Activated CD4-positive, alpha-beta T cell treated with anti-CD3 and anti-CD28 coated beads, Interleukin-2, amount 50 U/mL, for 4 hours (primary cell): Measurements from ENCODE around the gene ZNF829.

ENCODE experiments used
- DNase-seq, 2 experiments: peaks; one replicate each; pipeline ENCODE4 v3.0.0-alpha.2; 2020

ZNF829 gene

DNA sequence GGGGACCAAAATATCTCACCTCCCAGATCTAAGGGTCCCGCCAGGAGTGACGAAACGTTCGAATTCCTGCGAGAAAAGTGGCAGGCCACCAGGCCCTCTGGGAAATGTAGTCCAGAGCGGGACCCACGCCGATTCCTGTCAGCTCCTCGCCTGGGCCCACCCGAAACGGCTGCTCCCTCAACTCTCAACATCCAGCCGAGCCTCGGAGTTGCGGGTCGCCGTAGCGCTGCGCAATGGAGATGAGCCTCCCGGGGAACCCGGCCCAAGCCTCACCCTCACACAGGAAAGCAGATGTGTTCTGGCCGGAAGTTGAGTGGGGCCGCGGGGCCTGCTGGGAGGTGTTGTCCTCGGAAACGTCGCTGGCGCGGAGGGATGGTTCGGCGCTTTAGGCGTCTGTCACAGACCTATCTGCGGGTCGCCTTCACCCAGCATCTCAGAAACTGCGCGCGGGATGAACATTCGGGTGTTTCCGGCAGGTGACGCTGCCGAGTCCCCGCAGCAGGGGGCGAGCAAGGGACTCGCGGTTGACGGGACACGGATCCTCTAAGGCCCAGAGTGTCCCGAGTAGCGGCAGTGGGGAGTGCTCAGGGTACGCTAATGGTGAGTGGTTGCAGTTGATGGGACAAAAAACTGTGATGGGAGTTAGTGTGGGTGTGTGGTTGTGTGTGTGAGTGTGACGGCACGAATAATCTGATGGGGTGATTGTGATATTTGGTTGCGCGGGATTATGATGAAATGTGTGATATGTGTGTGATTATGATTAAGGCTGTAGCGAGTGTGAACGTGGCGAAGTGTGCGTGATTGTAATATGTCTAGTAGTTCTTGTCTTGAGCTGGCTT lies at the start of gene ZNF829, which contains the start of gene ZNF568:
Gene ZNF829 (minus strand): TSS at position 300 of the 839 bp plus-strand sequence. CDS start 1,124 bp downstream, outside the sequence.
Gene ZNF568 (plus strand): TSS at position 341 of the 839 bp plus-strand sequence. CDS start 6,439 bp downstream, outside the sequence.
- peak; percentile 89 to 90 for DNase-seq

DNA sequence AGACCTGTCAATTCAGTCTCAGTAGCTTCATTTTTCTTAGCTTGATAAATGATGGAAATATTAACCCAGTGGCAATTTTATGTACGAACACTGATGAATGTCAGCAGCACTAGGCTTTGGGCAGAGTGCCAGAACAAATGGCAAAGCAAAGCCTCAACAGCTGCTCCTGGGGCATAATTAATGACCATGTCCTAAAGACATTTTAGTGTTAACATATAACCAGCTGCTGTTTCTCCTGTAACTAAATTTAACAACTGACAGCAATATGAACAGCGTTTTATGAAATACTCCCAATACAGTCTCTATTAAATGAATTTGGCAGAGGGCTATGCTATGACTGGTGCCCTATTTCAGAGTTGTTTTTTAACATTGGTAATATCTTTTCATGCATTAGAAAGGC lies 47.2 kb upstream of the ZNF829 start:
- DNase-seq: no peak

DNA sequence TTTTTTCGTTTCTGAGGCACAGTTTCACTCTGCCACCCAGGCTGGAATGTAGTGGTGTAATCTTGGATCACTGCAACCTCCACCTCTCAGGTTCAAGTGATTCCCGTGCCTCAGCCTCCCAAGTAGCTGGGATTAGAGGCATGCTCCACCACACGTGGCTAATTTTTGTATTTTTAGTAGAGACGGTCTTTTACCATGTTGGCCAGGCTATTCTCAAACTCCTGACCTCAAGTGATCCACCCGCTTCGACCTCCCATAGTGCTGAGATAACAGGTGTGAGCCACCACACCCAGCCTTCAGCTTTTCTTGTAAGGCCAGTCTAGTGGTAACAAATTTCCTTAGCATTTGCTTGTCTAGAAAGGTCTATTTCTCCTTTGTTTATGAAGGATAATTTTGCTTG lies 46.3 kb upstream of the ZNF829 start:
- no peak for DNase-seq

DNA sequence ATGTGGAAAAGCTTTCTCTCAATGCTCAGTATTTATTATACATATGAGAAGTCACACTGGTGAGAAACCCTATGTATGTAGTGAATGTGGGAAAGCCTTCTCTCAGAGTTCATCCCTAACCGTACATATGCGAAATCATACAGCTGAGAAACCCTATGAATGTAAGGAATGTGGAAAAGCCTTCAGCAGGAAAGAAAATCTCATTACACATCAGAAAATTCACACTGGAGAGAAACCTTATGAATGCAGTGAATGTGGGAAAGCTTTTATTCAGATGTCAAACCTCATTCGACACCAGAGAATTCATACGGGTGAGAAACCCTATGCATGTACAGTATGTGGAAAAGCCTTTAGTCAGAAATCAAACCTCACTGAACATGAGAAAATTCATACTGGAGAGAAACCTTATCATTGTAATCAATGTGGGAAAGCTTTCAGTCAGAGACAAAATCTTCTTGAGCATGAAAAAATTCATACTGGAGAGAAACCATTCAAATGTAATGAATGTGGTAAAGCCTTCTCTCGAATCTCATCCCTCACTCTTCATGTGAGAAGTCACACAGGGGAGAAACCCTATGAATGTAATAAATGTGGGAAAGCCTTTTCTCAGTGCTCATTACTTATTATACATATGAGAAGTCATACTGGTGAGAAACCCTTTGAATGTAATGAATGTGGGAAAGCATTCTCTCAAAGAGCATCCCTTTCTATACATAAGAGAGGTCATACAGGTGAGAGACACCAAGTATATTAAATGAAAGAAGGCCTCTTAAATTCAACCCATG lies 34.4 kb upstream of the ZNF829 start:
- DNase-seq: no peak

DNA sequence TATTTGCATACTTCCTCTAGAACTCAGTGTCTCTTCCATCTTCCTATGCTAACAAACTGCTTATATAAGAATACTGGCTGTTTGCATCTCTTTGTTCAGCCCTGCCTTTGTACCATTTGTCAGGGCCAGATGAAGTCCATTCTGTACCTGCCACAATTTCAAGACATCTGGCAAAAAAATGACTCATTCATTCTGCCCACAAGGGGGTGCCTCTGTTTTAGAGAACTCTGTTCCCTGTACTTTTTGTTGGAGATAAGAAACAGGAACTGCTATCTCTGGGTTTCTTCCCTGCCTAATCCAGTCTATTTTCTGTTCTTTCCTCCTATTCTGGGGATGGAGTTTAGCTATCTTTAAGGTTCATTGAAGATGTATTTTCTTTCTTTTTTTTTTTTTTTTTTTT lies 23.1 kb upstream of the ZNF829 start:
- DNase-seq: no peak

DNA sequence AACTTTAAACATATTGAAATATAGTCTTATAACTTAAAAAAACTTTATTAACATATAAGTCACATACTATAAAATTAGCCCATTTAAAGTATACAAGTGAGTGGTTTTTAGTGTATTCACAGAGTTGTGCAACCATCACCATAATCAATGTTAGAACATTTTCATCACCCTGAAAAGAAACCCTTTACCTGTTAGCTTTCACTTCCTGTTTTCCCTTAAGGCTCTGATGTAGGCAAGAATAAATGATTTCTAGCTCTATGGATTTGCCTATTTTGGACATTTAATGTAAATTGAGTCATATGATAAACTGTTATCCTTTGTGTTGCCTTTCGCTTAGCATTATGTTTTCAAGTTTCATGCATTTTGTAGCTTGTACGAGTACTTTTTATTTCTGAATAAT lies 15.6 kb upstream of the ZNF829 start:
- no peak for DNase-seq

DNA sequence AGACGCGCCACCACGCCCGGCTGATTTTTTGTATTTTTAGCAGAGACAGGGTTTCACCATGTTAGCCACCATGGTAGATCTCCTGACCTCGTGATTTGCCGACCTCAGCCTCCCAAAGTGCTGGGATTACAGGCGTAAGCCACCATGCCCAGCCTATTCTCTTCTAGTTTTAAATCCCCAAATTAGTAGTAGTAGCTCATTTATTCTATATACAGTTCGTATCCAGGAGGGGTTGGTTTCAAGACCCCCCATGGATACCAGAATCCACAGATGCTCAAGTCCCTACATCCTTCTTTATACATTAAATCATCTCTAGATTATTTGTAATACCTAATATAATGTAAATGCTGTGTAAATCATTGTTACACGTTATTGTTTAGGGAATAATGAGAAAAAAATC lies 2.0 kb upstream of the ZNF829 start:
- DNase-seq: no peak

DNA sequence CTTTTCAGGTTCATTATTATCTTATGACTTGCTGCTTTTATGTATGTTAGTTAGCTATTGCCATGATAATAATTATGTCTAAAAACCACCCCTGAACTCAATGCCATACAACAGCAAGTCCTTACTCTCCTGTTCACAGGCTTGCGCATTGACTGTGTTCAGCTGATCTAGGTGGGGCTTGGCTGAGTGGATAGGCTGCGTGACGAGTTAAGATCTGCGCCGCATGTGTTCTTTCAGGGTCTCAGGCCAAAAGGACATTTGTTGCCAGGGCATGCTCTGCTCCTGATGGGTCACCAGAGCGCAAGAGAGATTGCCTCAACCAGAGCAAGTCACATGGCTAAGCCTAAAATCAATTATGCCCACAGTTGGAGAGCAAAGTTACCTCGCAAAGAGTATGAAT lies 900 bp upstream of the ZNF829 start:
- no peak for DNase-seq

DNA sequence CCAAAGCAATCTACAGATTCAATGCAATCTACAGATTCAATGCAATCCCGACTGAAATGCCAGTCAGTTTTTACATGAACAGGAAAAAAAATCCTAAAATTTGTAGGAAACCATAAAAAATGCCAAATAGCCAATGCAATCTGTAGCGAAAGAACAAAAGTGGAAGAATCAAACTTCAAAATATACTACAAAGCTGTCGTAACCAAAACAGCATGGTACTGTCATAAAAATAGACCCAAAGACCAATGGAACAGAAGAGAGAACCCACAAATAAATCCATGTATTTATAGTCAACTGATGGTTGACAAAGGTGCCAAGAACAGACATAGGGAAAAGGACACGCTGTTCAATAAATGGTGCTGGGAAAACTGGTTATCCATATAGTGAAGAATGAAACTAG lies 17.7 kb downstream of the ZNF829 start:
- no peak for DNase-seq

DNA sequence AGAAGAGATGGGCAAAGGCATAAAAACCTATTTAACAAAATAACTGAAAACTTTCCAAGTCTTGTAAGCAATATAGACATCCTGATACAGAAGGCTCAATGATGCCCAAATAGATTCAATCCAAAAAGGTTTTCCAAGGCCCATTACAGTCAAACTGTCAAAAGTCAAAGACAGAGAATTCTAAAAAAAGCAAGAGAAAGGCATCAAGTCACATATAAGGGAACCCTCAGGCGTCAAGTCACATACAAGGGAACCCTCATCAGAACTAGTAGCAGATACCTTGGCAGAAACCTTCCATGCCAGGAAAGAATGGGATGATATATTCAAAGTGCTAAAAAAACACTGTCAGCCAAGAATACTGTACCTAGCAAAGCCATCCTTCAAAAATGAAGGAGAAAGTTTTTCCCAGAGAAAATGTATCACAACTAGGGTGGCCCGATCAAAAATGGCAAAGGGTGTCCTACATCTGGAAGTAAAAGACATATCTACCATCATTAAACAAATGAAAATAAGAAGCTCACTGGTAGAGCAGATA lies 21.2 kb downstream of the ZNF829 start:
- DNase-seq: no peak

DNA sequence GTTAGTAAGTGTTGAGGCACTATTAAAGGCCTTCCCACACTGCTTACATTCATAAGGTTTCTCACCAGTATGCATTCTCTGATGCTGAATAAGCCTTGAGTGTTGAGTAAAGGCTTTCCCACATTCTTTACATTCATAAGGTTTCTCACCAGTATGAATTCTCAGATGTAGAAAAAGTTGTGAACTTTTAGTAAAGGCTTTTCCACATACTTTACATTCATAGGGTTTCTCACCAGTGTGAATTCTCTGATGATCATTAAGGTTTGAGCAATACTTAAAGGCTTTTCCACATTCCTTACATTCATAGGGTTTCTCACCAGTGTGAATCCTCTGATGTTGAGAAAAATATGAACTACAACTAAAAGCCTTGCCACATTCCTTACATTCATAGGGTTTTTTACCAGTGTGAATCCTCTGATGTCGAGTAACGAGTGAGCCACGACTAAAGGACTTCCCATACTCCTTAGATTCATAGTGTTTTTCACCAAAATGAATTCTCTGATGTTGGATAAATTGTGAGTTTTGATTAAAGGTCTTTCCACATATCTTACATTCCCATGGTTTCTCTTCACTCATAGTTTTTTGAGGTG lies 24.2 kb downstream of the ZNF829 start:
- DNase-seq: no peak

DNA sequence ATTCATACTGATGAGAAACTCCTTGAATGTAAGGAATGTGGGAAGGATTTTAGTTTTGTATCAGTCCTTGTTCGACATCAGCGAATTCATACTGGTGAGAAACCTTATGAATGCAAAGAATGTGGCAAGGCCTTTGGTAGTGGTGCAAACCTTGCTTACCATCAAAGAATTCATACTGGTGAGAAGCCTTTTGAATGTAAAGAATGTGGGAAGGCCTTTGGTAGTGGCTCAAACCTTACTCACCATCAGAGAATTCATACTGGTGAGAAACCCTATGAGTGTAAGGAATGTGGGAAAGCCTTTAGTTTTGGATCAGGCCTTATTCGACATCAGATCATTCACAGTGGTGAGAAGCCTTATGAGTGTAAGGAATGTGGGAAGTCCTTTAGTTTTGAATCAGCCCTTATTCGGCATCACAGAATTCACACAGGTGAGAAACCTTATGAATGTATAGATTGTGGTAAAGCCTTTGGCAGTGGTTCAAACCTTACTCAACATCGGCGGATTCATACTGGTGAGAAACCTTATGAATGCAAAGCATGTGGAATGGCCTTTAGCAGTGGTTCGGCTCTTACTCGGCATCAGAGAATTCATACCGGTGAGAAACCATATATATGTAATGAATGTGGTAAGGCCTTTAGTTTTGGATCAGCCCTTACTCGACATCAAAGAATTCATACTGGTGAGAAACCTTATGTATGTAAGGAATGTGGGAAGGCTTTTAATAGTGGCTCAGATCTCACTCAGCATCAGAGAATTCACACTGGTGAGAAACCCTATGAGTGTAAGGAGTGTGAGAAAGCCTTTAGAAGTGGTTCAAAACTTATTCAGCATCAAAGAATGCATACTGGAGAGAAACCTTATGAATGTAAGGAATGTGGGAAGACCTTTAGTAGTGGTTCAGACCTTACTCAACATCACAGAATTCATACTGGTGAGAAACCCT lies 38.8 kb downstream of the ZNF829 start:
- DNase-seq: no peak

DNA sequence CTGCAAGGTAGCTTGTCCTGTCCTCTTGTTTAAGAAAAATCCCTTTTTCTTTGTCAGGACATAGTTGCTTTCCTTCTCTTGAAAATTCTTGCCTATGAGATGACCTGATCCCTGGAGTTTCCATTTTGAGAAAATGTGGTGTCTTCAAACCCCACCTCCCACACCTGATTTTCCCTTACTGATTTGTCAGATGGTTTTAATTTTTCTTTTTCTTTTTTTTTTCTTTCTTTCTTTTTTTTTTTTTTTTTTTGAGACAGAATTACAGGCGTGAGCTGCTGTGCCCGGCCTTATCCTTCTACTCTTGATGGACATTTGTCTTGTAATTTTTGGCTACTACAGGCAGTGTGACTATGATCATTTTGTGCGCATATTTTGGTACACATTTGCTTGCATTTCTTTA lies 64.2 kb downstream of the ZNF829 start:
- no peak for DNase-seq

DNA sequence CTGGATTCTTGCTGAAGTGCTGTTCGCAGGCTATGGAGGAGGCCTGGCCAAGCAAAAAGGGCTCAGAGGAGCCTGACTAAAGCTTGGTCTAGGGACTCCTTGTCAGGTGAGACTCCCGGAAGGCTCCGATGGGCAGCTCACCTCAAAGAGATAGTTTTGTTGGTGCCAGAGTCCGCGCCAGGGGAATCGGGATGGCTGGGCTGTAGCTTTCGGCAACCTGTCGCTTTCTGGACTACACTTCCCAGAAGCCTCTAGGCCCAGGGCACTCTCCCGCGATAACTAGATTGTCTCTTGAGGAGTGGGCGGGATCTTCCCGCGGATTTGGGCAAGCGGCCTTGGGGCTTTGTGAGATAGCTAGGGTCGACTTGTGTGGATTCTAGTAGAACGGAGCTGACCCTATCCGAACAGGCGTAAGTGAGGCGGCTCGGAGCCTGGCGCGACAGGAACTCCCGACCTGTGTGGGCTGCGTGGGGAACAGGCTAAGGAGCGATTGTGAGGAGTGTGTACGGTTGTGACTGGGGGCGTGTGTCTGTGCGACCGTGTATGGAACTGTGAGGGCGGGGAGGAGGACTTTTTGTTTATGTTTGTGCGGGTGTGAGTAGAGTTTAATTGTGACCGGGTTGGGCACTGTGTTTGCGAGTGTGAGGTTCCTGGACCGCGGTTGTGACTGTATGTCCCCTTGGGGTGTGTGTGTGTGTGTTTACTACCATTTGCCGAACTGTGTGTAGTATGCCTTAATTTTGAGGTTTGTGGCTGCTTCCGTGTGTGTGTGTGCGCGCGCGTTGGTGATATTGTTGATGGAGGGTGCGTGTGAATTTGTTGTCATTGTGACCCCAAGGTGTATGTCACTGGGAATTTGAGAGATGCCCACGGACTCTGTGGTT lies 65.3 kb downstream of the ZNF829 start, which contains the start of gene ZNF345:
Gene ZNF345 (plus strand): TSS at position 318 of the 884 bp plus-strand sequence. CDS start 25,955 bp downstream, outside the sequence.
- peak; percentile 78 to 81 for DNase-seq

DNA sequence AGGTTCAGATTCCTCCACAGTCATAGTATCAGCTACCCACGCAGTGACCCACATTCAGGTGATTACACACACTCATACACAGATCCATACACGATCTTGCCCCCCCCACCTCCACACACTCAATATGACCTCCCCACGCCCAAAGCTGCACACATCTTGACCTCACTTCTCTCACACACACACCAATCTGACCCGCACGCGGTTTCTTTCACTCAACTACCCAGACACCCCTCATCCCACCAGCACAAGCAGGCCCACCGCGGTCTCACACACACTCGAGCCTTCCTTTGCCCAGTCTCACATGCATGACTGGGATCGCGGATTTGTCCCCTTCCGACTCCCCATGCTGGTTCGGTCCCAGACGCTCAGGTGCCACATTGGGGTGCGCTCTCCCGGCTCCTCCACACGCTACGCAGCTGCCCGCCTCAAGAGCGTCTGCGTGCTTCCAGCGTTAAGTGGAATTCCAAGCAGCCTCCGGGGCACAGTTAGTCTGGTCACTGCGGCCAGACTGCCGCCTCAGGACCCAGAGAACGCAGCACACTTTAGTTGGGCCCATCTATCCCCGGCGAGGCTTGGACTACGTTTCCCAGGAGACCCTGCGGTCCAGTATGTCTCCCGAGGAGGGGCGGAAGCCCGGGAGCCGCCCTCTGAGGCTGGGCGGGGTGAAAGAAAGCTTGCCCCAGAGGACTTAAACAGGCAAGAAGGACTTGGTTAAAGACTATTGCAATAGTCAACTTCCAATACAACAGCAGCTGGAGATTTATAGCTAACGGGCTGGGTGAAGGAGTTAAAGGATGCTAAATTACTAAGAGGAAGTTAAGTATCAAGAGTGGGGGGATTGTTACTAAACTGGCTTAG lies 66.2 kb downstream of the ZNF829 start:
- DNase-seq: peak; percentile 86 to 87

DNA sequence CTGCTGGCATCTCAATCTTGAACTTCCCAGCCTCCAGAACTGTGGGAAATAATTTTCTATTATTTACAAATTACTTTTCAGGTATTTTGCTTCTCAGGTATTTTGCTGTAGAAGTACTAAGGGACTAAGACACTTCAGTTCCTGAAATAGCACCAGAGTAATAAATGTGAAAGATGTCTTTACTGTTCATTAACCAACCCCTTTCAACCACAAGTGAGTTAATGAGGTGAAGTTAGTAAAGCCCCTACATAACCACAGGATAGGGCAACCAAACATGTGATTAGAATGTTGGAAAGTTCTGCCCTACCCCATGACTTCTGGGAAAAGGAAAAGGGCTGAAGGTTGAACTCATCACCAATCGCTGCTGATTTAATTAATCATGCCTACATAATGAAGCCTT lies 68.1 kb downstream of the ZNF829 start:
- DNase-seq: no peak

DNA sequence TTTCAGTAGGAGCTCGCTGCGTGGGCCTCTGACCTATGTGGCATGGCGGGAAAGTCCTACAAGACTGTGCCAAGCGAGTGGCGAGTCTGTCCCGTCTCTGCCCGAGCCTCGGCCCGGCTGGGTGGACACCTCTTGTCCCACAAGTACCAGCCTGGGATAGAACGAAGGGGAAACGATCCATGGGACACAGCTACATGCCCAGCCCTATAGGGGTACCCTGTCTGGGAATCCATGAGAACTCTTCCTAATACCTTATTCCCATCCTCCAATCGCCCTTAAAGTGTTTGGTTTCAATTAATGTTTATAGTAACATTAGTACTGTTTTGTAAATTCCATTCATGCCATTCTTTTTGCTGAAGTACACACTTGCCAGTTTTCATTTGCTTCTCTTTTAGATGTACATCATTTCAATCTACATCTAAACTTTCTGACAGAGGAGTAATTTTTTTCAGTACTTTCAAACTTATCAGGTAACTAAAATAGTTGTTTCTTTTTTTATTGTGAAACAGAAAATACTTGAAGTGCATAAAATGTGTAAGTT lies 77.2 kb downstream of the ZNF829 start:
- no peak for DNase-seq
